Adipocyte (in vitro differentiated cells): ENCODE results near the gene CAMTA1.

Source experiments
- DNase-seq: peaks from one replicate; pipeline ENCODE4 v3.0.0-alpha.2; 2015; ENCODE audit warnings: low read depth
- H3K27me3 ChIP-seq: replicated peaks from 2 replicates; pipeline ENCODE4 v1.7.0; 2013; ENCODE audit warnings: mild to moderate bottlenecking, low read length, moderate library complexity; ENCODE audit not compliant: control insufficient read depth, insufficient read depth
- H3K36me3 ChIP-seq: 2 replicates; pipeline ENCODE4 v1.7.0; 2013; ENCODE audit warnings: low read length, mild to moderate bottlenecking, moderate library complexity; ENCODE audit not compliant: control insufficient read depth, insufficient read depth, severe bottlenecking
- H3K4me1 ChIP-seq: 2 replicates; pipeline ENCODE4 v1.7.0; 2013; ENCODE audit warnings: mild to moderate bottlenecking, low read length, moderate library complexity; ENCODE audit not compliant: control insufficient read depth, insufficient read depth
- H3K4me3 ChIP-seq: 2 replicates; pipeline ENCODE4 v1.7.0; 2013; ENCODE audit warnings: mild to moderate bottlenecking, low read length, moderate library complexity
- H3K9ac ChIP-seq: 2 replicates; pipeline ENCODE4 v1.7.0; 2013; ENCODE audit warnings: mild to moderate bottlenecking, low read length, moderate library complexity
- H3K9me3 ChIP-seq: 2 replicates; pipeline ENCODE4 v1.7.0; 2013; ENCODE audit warnings: mild to moderate bottlenecking, low read length, moderate library complexity; ENCODE audit not compliant: control insufficient read depth

CAMTA1 gene

GRCh38 chr1:7570311-7570710 is 785.1 kb downstream of the CAMTA1 start:
- Histone ChIP-seq H3K27me3 (peaks cover 21% of the 10 kb centered on the region), H3K36me3 (no peaks in the 10 kb centered on the region), H3K9ac (no peak overlapping the region), H3K4me3 (no peak overlapping the region), H3K9me3 (no peaks in the 10 kb centered on the region), H3K4me1 (no peaks in the 10 kb centered on the region)
- no peak for DNase-seq

DNA sequence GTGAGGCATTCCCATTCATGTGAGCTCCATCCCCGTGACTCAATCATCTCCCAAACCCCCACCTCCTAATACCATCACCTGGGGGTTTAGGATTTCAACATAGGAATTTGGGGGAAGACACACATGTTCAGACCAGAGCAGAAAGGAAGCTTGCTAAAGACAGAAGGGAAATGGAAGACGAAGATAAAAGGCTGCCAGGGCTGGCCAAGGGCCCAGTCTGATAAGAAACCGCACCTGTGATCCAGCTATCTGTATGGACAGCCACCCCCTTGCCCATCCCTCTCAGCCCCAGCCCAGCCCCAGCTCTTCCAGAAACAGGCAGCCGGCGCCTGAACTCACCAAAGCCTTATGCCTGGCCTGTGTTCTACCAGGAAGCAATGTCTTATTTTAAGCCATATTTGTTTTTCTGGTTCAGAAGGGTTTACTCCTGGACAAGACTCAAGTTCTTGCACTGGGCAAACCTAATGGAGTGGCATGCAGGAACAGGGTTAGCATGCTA is 787.4 kb downstream of the CAMTA1 start:
- Histone ChIP-seq H3K9ac (no peak overlapping the region), H3K9me3 (no peaks in the 10 kb centered on the region), H3K36me3 (no peaks in the 10 kb centered on the region), H3K4me3 (no peak overlapping the region), H3K4me1 (no peaks in the 10 kb centered on the region), H3K27me3 (peaks cover 19% of the 10 kb centered on the region)
- DNase-seq: no peak

GRCh38 chr1:7573481-7573880 is 788.2 kb downstream of the CAMTA1 start:
- Histone ChIP-seq H3K9ac (no peak overlapping the region), H3K36me3 (no peaks in the 10 kb centered on the region), H3K4me1 (no peaks in the 10 kb centered on the region), H3K4me3 (no peak overlapping the region), H3K9me3 (no peaks in the 10 kb centered on the region), H3K27me3 (peaks cover 19% of the 10 kb centered on the region)
- no peak for DNase-seq

GRCh38 chr1:7574121-7575040 is 789.1 kb downstream of the CAMTA1 start:
- Histone ChIP-seq H3K4me3 (no peak overlapping the region), H3K27me3 (peaks cover 19% of the 10 kb centered on the region), H3K36me3 (no peaks in the 10 kb centered on the region), H3K9ac (no peak overlapping the region), H3K9me3 (no peaks in the 10 kb centered on the region), H3K4me1 (no peaks in the 10 kb centered on the region)
- DNase-seq: no peak

- Histone ChIP-seq H3K4me1 (no peaks in the 10 kb centered on the region), H3K27me3 (peaks cover 19% of the 10 kb centered on the region), H3K9ac (no peak overlapping the region), H3K36me3 (no peaks in the 10 kb centered on the region), H3K4me3 (no peak overlapping the region), H3K9me3 (no peaks in the 10 kb centered on the region)
- DNase-seq: no peak
These were observed 789.8 kb downstream of the CAMTA1 start for GRCh38 chr1:7575041-7575400.

GRCh38 chr1:7576946-7577657 is 791.8 kb downstream of the CAMTA1 start:
- DNase-seq: peak; percentile 16
- no peaks in the 10 kb centered on the region for H3K9me3 ChIP-seq
- no peak overlapping the region for H3K4me3 ChIP-seq
- H3K4me1 ChIP-seq: peaks cover 16% of the 10 kb centered on the region
- no peaks in the 10 kb centered on the region for H3K36me3 ChIP-seq
- H3K27me3 ChIP-seq: peaks cover 19% of the 10 kb centered on the region
- H3K9ac ChIP-seq: no peak overlapping the region

DNA sequence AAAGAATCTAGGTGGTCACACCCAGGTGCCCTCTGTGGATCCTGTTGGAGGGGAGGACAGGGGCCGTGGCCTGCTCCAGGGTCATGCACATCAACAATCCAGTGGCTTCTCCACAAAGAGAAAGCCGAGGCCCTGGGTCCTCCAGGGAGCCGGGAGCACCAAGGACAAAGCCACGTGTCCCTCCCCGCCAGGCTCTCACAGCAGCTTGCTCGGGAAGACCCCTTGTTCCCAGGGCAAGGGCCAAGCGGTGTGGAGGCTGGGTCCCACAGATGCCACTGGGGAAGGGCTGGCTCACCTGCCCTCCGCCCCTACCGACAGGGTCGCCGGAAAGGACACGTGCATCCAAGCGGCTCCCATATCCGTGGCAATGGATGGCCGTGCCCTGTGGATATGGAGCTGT is 793.0 kb downstream of the CAMTA1 start:
- H3K9me3 ChIP-seq: no peaks in the 10 kb centered on the region
- peaks cover 19% of the 10 kb centered on the region for H3K4me1 ChIP-seq
- H3K27me3 ChIP-seq: peaks cover 19% of the 10 kb centered on the region
- no peak overlapping the region for H3K4me3 ChIP-seq
- H3K36me3 ChIP-seq: no peaks in the 10 kb centered on the region
- DNase-seq: no peak
- no peak overlapping the region for H3K9ac ChIP-seq

DNA sequence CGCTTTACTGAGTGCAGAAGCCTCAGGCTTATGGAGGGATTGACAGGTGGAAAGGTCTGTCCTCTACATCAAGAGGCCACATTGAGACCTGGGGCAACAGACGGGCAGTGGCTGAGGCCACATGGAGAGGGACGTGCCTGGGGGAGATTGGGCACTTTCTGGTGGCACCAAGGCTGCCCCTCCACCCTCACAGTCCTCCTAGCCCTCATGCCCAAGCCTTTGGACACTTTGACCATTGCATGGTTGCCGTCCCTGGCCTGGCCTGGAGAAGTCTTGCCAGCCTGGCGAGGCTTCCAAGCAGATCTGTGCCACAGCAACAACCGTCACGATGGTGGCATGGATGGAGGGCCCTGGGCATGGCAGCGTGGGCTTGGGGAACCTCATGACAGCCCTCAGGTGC is 793.8 kb downstream of the CAMTA1 start:
- H3K4me3 ChIP-seq: no peak overlapping the region
- peaks cover 19% of the 10 kb centered on the region for H3K4me1 ChIP-seq
- H3K9ac ChIP-seq: no peak overlapping the region
- DNase-seq: no peak
- no peaks in the 10 kb centered on the region for H3K36me3 ChIP-seq
- H3K27me3 ChIP-seq: peaks cover 19% of the 10 kb centered on the region
- H3K9me3 ChIP-seq: no peaks in the 10 kb centered on the region

GRCh38 chr1:7579831-7580804 is 794.9 kb downstream of the CAMTA1 start:
- H3K9me3 ChIP-seq: no peaks in the 10 kb centered on the region

GRCh38 chr1:7580923-7581753 is 795.9 kb downstream of the CAMTA1 start:
- peak; percentile 38 for DNase-seq
- peaks cover 22% of the 10 kb centered on the region for H3K27me3 ChIP-seq

More at GRCh38 chr1:7579831-7580804, 794.9 kb downstream of the CAMTA1 start:
- Histone ChIP-seq H3K4me1 (peaks cover 19% of the 10 kb centered on the region), H3K4me3 (no peak overlapping the region), H3K27me3 (peaks cover 16% of the 10 kb centered on the region), H3K36me3 (no peaks in the 10 kb centered on the region), H3K9ac (no peak overlapping the region)
- no peak for DNase-seq

More at GRCh38 chr1:7580923-7581753, 795.9 kb downstream of the CAMTA1 start:
- Histone ChIP-seq H3K4me3 (peak overlapping the region; percentile 12), H3K36me3 (no peaks in the 10 kb centered on the region), H3K9ac (no peak overlapping the region), H3K4me1 (peaks cover 19% of the 10 kb centered on the region), H3K9me3 (no peaks in the 10 kb centered on the region)
